Measurements from ENCODE around the gene GAS6.
"Not testable (repeated sequence)": the region's sequence is repeated elsewhere in the genome, so short reads cannot be mapped to it uniquely, and the experiment has no call there.

GAS6 gene

DNA sequence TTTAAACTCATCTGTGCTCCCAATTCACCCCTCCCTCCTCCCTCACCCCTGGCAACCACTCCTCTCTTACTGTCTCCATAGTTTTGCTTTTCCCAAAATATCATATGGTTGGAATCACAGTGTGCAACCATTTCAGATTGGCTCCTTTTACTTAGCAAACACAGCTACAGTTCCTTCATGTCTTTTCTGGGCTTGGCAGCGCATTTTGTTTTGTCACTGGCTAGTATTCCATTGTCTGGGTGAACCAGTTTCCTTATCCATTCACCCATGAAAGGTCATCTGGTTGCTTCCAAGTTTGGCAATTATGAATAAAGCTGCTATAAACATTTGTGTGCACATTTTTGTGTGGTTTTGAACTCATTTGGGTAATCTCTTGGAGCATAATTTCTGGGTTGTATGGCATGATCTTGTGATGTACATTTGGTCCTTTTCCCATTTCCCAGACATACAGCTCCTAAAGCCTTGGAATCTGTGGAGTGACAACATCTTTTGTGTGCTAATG lies 23.9 kb upstream of the GAS6 start:
- DNase-seq = no peak

DNA sequence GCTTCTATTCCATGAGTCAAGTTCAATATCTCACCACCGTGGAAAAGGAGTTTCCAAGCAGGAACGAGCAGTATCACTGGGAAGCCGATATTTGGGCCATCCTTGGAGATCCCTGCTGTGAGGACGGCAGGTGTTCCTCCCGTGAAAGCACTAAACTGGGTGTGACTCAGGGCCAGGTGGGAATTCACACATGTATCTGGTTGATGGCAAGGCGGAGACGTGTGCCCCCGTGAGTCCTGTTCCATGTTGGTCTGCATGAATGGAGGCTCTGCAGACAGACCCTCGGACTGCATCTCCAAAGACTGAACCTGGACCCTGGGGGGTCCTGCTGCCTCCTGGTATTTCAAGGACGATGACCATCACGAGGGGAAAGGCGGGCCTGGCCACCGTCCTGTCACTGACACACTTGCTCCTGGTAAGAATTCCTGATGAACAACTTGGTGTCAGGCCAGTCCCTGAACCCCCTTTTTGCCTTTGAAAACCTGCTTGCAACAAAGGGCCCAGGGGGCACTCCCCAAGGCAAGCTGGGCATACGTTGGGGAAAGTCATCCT lies 22.8 kb upstream of the GAS6 start:
- no peak for DNase-seq

DNA sequence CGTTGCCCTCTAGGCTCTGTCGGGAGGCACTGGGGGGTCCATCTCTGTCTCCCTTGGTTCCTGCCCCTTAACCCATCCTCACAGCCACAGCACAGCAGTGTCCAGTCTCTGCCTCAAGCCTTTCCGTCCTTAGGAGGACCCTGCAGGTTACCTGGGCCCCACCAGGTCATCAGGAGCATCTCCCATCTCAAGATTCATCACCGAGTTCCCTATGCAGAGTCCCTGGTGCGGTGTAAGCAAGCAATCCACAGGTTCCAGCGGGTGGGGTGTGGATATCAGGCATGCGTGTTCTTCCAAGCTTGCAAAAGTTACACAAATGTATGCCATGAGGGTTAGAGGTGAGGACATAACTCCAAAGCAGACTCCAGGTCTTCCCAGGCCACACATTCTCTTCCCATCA lies 20.9 kb upstream of the GAS6 start:
- no peak for DNase-seq

DNA sequence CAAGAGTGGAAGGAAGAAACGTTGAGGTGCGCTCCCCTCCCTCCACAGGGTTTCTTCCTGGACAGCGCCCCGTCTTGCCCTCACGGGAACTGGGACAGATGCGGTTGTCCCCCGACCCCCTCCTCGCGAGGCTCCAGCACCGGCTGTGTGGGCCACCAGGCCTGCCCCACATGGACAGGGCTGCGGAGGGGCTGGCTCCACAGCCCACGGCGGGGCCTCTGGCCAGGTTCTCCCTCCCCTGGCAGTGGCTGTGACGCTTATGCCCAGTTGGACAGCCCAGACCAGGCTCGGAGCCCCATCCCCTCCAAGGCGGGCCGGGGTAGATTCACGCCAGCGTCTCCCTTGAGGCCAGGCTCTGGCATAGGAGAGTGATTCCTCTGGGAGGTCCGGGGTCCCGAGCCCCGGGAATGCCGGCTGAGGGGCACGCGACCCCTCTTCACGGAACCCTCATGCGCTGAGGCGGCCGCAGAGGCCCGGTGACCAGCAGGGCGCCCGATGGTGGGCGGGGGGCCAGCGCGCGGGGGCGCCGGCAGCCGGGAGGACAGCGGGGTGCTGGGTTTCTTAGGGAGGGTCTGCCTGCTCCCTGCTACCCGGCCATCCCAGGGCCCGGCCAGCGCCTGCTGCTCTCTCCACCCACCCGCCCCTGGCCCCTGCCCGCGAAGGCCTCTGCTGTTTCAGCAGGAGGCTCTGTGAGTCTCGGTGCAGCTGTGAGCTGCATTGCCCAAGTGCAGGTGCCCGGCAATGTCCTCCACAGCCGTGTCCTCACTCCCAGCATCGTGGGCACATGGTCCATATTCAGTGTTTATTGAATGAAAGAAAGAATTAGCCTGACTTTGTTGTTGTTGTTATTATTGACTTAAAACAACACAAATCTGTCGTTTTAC lies 20.3 kb upstream of the GAS6 start:
- no peak for DNase-seq

DNA sequence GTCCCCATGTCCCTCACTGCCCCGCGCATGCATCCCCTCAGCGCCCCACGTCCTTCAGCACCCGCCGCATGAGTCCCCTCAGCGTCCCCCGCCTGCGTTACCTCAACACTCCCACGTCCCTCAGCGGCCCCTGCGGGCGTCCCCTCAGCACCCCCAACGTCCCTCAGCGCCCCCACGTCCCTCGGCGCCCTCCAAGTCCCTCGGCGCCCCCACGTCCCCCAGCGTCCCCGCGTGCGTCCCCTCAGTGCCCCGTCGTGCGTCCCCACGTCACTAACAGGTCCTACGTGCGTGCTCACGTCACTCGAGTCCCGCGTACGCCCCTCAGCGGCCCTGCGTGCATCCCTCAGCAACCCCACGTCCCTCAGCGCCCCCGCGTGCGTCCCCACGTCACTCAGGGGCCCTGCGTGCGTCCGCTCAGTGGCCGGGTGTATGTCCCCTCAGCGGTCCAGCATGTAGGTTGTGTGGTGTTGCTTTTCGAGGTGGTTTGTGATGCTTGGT lies 19.5 kb upstream of the GAS6 start:
- DNase-seq = no peak

DNA sequence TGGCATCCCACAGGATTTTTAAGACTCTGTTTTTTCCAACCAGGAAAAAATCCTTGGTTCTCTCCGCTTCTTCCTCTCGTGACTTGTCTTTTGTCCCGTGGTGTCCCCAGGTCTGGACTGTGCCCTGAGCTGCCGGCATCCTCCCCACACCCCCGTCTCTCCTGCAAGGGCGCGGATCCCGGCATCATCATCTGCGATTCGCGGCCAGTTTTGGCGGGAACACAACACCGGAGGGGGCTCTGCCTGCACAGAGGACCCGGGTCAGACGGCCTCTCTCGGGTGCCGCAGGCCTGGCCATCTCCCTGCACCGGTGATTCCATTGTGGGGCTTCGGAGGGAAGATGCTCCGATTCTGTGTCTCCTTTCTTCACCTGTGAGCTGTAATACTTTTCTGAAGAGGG lies 18.8 kb upstream of the GAS6 start:
- no peak for DNase-seq

DNA sequence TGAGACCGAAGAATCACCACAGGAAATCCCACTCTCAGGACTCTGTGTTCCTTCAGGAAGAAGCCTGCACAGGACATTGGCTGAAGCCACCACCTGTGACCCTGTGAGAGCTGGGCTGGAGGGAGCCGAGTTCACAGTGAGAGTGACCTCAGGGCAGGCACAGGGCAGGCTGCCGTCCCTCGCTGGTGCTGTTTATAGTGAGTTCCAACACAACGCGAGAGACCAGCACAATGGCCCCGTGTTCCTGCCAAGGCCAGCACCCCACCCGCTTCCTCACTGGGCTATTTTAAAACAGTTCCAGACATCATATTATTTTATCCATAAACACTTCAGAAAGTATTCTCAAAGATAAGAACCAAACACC lies 18.4 kb upstream of the GAS6 start:
- no peak for DNase-seq

DNA sequence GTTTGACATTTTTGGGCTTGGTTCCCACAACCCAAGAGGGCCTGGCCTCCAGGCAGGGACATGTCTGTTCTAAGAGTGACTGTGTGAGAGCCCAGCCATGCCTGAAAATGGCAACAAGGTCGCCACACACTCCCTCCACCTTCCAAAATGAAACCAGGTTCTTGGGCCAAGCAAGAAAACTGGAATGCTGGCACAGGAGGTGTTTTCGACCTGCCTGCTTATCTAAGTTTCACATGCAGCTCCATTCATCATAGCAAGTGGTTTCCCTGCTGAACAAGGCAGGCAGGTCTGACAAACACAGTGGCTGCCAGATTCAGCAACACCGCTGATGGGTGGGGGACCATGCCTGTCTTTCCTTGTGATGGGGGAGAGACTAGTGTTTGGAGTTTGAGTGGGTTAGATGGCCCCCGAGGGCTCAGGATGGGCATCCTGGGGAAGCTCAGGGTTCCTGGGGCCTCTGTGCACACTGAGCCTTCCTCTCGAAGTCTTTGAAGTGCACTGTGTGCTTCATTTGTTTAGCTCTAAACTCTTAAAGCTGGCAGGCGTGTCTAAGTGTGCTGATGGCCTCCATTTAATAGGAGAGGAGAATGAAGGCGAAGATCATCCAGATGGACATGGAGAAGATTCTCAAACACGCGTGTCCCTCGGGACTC lies 17.9 kb upstream of the GAS6 start:
- DNase-seq = no peak

DNA sequence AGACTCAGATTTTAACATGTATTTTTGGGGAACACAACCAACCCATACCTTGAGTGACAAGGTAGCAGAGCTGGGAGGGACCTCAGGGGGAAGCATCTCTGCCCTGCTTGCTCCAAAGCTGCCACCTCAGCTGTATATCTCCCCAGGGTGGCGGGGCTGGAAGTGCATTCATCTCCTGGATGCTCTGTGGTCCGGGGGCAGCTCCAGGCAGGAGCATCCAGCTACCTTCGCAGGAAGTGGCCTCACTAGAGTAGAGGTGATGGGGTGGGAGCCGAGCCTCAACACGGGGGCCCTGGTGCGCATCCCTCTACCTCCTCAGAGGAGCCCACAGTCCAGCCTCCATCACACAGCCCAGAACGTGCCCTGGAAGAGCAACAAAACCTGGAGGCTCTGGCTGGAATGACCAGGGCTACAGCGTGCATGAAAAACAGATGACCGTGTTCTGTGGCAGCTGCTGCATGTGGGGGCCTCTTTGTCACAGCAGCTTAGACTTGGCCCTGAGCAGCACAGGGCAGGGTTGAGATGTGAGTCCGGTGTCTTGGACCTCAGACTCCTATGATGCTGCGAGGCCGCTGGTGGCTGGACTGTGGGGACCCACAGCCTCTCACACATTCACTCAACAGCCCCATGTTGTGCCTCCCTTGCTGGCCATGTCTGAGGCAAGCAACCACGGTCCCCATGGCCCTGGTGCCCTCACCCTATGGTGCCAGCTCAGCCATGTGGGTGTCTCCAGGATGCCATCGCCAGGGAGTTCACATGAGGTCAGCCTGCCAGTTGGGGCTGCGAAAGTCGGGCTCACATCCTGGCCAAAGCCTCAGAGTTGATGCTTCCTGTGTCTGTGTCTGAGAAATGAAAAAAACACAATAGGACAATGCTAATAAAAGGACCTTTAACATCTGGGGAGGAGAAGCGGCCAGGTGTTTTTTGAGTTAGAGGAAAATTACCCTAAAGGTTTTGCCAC lies 17.1 kb upstream of the GAS6 start:
- DNase-seq = no peak

DNA sequence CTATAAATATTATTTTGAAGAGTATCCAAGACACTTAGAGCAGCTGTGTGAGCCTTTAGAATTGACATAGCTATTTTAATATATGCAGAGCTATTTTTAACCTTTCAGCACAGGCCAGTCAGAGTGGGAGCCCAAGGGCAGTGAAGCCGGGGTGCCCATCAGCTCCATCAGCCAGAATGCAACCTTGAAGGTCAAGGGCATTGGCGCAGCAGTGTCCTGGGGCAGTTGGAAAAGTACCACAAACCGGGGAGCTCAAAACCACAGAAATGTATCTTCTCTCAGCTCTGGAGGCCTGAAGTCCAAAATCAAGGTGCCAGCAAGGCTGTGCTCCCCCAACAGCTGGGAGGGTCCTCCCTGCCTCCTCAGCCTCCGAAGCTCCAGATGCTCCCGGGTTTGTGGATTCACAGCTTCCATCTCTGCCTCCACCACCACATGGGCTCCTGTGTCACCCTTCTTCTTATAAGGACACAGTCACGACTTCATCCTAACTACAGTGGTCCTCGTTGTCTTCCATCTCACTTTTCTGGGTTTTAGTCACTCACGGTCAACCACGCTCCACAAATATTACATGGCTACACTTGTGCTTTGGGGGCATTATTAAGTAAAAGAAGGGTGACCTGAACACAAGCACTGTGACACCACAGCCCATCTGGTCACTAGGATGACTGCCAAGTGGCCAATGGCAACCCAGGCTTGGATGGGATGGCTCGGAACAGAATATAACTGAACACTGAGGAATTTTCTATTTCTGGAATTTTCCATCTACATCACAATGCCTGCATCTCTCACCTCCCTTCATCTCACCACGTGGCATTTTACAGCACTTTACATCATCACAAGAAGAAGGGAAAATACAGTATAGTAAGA lies 15.9 kb upstream of the GAS6 start:
- no peak for DNase-seq

DNA sequence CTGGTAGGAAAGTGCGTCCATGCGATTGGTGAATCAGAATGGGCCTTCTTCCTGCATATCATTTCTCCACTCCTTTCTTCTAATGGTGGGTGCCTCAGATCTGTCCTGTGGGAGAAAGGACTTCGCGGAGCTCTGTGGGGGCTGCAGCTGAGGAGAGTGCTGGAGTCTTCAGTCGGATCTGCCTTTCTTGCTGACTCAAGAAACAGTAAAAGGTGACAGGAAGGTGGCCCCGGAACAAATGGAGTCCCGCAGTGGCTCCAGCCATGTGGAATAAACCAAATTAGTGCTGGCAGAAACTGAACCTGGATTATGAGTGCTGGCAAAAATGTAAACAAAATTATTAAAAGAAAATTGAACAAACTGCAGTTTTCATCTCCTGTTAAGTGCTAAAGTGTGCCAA lies 15.1 kb upstream of the GAS6 start:
- DNase-seq = no peak

DNA sequence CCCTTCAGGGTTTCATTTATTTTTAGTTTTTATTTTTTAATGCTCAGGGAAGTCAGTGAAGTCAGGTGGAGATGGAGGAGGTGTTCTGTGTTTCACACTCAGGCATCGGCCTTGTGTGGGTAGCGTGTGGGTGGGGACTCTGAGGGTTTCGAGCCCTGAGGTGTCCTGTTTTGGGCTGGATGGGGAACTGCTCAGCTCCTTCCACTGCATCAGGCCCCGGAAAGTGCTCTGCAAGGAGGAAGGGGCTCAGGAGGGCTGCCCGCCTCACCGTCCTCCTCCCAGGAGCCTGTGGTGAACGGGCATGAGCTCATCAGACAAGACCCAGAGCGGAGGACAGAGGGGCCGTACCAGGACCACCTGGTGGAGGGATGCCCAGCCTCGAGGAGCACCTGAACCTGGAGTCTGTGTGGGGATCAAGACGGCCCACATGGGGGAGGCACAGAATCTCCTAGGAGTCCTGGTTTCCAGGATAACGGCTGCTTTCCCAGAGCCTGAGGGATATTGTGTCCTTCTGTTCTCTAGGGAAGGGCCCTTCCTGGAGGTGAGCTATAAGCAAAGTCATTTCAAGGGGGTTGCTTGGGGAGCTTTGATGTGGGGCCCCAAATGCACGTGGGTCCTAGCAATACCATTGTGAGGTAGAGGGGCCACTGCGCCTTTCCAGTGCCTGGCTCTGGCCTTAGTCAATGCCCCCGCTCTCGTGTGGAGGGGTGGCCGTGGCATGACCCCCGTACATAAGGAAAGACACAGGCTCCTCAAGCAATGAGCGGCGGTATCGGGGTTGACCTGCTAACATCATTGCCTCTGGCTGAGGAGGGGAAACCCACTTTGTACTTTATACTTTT lies 13.5 kb upstream of the GAS6 start:
- DNase-seq = no peak

DNA sequence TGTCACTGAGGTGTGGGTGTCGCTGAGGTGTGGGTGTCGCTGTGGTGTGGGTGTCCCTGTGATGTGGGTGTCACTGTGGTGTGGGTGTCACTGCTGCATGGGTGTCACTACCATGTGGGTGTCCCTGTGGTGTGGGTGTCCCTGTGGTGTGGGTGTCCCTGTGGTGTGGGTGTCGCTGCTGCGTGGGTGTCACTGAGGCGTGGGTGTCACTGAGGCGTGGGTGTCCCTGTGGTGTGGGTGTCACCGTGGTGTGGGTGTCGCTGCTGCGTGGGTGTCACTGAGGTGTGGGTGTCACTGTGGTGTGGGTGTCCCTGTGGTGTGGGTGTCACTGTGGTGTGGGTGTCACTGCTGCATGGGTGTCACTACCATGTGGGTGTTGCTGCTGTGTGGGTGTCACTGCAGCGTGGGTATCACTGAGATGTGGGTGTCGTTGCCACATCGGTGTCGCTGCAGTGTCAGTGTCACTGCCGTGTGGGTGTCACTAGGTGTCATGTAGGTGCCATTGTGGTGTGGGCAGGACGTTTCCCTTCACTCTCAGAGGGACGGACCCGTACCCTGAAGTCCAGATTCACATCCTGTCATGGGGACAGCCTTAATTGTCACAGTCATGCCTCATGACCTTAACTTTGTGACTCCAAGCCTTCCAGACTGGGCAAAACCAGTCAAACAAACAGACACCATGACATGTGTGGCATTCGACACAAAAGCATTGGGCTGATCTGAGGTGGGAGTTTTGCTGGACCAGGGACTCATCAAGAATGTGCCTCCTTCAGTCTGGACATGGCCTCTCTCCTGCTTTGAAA lies 12.7 kb upstream of the GAS6 start:
- DNase-seq = no peak

DNA sequence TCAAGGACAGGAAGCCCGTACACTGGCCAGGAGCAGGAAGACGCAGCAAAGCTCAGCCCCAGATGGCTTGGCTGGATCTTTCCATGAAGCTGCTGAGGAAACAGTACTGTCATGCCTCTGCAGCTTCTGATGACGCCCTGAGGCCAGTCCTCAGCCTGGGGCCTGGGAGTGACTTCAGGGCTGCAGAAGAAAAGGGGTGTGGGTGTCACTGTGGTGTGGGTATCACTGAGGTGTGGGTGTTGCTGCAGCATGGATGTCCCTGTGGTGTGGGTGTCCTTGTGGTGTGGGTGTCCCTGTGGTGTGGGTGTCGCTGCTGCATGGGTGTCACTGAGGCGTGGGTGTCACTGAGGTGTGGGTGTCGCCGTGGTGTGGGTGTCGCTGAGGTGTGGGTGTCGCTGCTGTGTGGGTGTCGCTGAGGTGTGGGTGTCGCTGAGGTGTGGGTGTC lies 12.0 kb upstream of the GAS6 start:
- no peak for DNase-seq

DNA sequence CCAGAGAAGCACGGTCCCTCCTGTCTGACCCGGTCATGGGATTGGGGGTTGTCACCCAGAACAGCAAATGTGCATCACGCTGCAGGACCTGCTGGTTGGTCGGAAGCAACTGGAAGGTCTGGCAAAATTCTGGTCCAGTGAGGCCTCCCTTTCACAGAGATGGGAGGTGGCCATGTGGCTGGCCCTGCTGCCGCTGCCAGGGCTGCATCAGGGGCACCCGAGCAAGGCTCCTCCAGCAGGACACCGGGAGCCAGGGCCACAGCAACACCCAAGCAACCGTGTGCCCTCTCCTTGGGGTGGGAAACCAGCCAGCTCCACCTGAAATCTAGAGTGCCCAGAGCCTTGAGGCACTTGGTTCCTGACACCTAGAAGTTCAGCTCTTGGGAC lies 11.5 kb upstream of the GAS6 start:
- DNase-seq = no peak

DNA sequence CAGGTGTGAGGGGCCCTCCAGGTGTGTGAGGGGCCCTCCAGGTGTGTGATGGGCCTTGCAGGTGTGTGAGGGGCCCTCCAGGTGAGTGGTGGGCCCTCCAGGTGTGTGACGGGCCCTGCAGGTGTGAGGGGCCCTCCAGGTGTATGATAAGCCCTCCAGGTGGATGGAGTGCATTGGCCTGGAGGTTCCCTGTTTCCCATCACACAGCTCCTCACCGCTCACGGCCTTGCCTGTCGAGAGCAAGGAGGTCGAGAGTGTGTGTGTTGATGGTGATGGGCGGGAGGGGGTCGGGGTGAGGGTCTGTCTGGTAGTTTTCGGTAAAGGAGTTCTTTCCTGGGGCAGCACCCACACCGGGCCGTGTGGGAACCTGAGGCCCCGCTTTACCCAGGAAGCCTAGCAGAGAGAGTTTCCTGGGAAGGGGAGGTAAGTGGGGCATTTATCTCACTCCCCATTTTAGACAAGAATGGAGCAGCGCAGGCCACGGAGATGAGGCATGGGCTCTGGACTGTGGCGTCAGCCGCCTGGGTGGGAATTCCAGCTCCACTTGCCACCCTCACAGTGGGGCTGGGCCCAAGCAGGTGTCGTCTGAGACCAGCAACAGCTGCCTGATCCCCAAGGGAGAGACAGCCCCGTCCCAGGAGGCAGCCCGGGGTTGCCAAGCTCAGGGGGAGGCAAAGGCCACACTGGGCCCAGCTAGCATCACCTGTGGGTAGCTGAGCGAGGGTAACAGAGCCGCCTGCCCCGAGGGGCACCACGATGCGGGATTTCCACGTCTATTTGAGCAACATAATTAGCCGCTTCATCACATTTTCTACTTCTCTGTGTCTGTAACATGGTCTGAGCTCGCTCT lies 10.9 kb upstream of the GAS6 start:
- DNase-seq = no peak

DNA sequence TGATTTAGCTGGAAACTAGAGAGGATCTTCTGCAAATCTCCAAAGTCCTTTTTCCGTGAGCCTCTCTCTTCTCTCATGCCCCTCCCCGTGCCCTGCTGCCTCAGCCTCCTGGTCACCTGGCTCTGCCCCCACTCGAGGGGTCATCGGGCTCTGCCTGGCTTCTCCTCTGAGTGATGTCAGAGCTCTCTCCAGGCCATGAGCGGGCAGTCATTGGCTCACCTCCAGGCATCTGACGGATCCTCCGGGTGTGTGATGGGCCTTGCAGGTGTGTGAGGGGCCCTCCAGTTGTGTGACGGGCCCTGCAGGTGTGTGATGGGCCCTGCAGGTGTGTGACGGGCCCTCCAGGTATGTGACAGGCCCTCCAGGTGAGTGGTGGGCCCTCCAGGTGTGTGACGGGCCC lies 10.3 kb upstream of the GAS6 start:
- no peak for DNase-seq

DNA sequence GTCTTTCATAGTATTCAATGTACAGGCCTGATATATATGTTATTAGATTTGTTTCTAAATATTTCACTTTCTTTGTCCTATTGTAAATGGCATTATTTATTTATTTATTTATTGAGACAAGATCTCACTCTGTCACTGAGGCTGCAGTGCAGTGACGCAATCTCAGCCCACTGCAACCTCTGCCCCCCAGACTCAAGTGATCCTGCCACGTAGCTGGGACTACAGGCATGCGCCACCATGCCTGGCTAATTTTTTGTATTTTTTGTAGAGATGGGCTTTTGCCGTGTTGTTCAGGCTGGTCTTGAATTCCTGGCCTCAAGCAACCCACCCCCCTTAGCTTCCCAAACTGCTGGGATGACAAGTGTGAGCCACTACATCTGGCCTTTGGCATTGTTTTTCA lies 5.4 kb upstream of the GAS6 start:
- DNase-seq = no peak

DNA sequence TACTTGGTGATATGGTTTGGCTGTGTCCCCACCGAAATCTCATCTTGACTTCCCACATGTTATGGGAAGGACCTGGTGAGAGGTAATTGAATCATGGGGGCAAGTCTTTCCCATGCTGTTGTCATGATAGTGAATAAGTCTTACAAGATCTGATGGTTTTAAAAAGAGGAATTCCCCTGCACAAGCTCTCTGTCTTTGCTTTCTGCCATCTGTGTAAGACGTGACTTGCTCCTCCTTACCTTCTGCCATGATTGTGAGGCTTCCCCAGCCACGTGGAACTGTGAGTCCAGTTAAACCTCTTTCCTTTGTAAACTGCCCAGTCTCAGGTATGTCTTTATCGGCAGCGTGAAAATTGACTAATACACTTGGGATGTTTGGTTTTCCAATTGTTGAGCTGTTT lies 4.0 kb upstream of the GAS6 start:
- not testable (repeated sequence) for DNase-seq

Data from T-helper 9 cell (primary cell).